Ovary (tissue), 3 donors: ENCODE data around the gene PCDHB11.

Source experiments
- EP300 ChIP-seq: sonication (generic); formaldehyde crosslinking; IDR thresholded peaks from one replicate; pipeline ENCODE4 v1.6.1; 2017; ENCODE audit warnings: antibody characterized with exemption
- POLR2A ChIP-seq: fragments of 450-650 bp; IDR thresholded peaks from one replicate; pipeline ENCODE4 v1.6.1; 2017; ENCODE audit warnings: antibody characterized with exemption, mild to moderate bottlenecking, moderate library complexity
- TF ChIP-seq, protein P1 (sequence below), 3 donors: fragments of 450-650 bp in 2 of 3; fragments of 200-600 bp in 1 of 3; IDR thresholded peaks; one replicate each; pipeline versions ENCODE4 v1.5.1 to v1.8.0; 2016 to 2022; ENCODE audit warnings: antibody characterized with exemption in 3 of 3, mild to moderate bottlenecking in 1 of 3
- donor health status: DM: no; HTN: no; CAD: no.

- TF ChIP-seq, protein P1, sequence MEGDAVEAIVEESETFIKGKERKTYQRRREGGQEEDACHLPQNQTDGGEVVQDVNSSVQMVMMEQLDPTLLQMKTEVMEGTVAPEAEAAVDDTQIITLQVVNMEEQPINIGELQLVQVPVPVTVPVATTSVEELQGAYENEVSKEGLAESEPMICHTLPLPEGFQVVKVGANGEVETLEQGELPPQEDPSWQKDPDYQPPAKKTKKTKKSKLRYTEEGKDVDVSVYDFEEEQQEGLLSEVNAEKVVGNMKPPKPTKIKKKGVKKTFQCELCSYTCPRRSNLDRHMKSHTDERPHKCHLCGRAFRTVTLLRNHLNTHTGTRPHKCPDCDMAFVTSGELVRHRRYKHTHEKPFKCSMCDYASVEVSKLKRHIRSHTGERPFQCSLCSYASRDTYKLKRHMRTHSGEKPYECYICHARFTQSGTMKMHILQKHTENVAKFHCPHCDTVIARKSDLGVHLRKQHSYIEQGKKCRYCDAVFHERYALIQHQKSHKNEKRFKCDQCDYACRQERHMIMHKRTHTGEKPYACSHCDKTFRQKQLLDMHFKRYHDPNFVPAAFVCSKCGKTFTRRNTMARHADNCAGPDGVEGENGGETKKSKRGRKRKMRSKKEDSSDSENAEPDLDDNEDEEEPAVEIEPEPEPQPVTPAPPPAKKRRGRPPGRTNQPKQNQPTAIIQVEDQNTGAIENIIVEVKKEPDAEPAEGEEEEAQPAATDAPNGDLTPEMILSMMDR (IDR thresholded peaks at IDR 0.05), result no peak
- TF ChIP-seq EP300, result no peak
- TF ChIP-seq POLR2A, result no peak
Measured at GRCh38 chr5:141180313-141180712, 19.1 kb upstream of the PCDHB11 start.
